IPS DF 4.7 (cell line): ENCODE measurements around the gene PLA2G10.
"Not testable (repeated sequence)": the region's sequence is repeated elsewhere in the genome, so short reads cannot be mapped to it uniquely, and the experiment has no call there.

ENCODE experiments used
- DNase-seq: peaks from one replicate; pipeline ENCODE4 v3.0.0-alpha.2; 2013; ENCODE audit warnings: low spot score; ENCODE audit errors: extremely low read depth

Gene PLA2G10

DNA sequence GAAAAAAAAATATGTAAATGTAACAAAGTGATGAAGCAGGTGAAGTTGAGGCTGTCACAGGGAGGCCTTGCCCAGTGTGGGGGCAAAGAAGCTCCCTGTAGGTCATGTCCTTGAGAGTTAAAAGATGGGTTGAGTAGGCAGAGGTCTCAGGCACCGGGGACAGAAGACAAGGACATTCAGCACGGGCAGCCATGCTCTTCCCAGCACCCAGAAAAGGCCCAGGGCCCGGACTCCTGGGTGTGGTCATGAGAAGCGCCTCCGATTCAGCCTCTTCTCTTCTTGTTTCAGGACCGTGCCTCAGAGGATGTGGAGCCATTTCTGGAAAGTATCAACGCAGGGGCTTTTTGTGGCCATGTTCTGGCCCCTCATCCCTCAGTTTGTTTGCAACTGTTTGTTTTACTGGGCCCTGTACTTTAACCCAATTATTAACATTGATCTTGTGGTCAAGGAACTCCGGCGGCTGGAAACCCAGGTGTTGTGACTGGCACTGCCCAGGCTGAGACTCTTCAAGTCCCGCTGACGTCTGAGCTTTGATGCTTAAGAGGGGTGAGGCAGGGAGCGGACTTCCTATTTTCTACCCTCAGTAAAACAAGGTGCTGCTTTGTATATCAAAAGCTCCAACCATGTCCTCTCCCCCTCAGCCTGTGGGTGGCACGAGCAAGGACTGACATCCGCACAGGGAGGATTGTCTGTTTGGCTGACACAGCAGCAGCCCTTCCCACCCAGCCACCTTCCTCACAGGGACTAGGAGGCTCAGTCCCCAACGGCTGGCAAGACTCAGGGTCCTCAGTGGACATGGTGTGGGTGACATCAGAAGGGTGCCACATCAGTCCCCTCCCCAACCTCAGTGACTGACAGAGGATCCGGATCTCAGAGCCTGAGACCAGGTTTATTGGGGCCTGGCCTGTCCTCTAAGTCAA lies 26.5 kb downstream of the PLA2G10 start:
- DNase-seq: no peak

DNA sequence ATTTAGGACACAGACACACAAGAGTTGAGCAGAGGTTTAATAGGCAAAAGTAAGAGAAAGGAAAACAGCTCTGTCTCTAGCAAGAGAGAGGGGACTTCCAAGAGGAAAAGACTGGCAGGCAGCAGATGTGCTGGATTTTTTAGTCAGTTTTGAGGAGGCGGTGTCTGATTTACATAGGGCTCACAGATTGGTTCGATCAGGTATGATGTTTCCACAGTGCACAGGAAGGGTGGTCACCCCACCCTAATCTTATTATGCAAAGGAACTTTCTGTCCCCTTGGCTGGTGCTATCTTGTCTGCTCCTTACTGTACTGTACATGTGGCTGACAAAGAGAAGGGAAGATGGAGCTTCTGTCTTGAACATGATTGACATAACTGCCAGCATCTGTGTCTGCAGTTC lies 36.0 kb downstream of the PLA2G10 start:
- DNase-seq: no peak

GRCh38 chr16:14652726-14653125 lies 41.4 kb downstream of the PLA2G10 start:
- no peak for DNase-seq

- no peak for DNase-seq
Observed at GRCh38 chr16:14650629-14651028, 43.5 kb downstream of the PLA2G10 start.

- DNase-seq: no peak
Observed at GRCh38 chr16:14649816-14650215, 44.3 kb downstream of the PLA2G10 start.

GRCh38 chr16:14641926-14642325 lies 52.2 kb downstream of the PLA2G10 start:
- DNase-seq: no peak

GRCh38 chr16:14641206-14641605 lies 52.9 kb downstream of the PLA2G10 start:
- no peak for DNase-seq

- no peak for DNase-seq
Observed at GRCh38 chr16:14640538-14640937, 53.6 kb downstream of the PLA2G10 start.

GRCh38 chr16:14636951-14637240 lies 57.2 kb downstream of the PLA2G10 start:
- not testable (repeated sequence) for DNase-seq

- DNase-seq: not testable (repeated sequence)
Observed at GRCh38 chr16:14636179-14636950, 57.7 kb downstream of the PLA2G10 start.

- DNase-seq: no peak
Observed at GRCh38 chr16:14635395-14636165, 58.5 kb downstream of the PLA2G10 start.

- DNase-seq: no peak
Observed at GRCh38 chr16:14634389-14634725, 59.8 kb downstream of the PLA2G10 start.

DNA sequence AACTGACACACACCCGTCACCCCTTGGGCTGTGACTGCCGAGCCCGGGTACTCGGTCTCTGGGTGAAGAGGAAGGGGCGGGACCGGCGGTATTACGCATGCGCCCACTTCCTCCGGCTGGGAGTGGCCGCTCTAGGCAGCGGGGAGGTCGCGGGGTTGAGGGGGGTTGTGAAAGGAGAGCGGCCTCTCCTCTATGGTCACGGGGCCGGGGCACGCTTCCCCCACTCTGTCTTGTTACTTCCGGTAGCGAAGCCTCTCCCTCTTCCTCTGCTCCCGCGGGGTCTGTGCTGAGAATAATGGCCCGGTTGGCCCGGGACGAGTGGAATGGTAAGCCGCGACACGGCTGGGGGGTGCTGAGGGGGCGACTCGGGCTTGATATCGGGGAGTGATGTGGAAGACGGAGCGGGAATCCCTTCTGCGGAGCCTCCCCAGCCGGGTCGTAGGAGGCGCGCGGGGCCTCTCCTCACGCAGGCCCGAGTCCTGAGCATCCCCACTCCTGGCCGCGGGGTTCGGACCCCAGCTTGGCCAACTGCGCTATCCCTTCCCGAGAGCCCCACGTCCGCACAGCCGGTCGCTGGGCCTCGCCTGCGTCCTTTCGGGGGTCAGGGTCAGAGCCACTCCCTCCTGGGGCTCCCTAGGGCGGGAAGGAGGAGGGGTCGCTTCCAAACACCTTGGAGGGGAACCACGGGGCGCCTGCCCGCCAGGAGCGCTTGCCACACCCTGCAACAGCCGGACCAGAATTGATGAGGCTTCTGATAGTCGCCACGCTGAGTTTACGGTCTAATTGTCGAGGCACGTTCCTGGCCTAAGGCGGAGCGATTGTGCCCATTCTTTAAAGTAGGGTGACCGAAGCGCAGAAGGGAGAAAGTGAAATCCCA lies 61.2 kb downstream of the PLA2G10 start, which contains the start of gene BFAR:
TSS of gene BFAR (plus strand) at position 259 of the 877 bp plus-strand sequence. CDS start 11,396 bp downstream, outside the sequence.
- peak; percentile 72 for DNase-seq

DNA sequence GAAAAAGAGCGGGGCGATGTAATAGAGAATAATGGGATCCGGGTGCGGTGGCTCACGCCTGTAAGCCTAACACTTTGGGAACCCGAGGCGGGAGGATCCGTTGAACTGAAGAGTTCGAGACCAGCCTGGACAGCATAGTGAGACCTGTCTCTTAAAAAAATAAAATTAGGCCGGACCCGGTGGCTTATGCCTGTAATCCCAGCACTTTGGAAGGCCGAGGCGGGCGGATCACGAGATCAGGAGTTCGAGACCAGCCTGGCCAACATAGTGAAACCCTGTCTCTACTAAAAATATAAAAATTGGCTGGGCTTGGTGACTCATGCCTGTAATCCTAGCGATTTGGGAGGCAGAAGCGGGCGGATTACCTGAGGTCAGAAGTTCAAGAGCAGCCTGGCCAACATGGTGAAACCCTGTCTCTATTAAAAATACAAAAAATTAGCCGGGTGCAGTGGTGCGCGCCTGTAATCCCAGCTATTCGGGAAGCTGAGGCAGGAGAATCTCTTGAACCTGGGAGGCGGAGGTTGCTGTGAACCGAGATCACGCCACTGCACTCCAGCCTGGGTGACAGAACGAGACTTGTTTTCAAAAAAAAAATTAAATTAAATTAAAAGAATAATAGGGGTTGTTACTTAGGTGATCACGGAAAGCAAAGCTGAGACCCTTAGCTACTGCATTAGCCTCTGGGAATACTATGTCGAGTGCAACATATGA lies 63.3 kb downstream of the PLA2G10 start:
- DNase-seq: not testable (repeated sequence)

- peak; percentile 78 for DNase-seq
Observed at GRCh38 chr16:14629919-14630619, 64.0 kb downstream of the PLA2G10 start, which contains the start of gene PARN. PARN (minus strand) TSS chr16:14630260; CDS start chr16:14630125, 135 bp downstream.

GRCh38 chr16:14629612-14629918 lies 64.5 kb downstream of the PLA2G10 start:
- no peak for DNase-seq

GRCh38 chr16:14628806-14629611 lies 65.1 kb downstream of the PLA2G10 start:
- no peak for DNase-seq

DNA sequence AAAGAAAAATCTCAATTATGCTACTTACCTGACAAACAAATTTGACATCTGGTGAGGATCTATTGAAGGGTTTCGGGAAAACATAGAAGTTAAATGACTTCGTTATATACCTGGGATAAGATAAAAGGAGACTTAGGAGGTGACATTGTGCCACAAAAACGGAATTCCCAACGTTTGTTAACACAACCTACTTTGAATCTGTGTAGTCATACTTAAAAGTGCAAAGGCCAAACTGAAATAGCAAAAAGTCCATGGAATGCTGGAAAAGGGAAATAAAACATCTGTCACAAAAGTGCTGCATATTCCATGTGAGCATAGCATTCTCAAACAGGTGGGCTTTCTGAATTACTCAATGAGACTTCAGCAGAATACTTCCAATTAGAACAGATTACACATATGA lies 67.0 kb downstream of the PLA2G10 start:
- DNase-seq: no peak
